ENCODE results near the gene HSPB9.

- TF ChIP-seq CTCF (IDR thresholded peaks at IDR 0.05) = no peak
- no peak for TF ChIP-seq POLR2A (IDR thresholded peaks at IDR 0.05)
Measured at GRCh38 chr17:42107597-42108576, 14.7 kb upstream of the HSPB9 start.
